Measurements from ENCODE around the gene MOB1B.
"Not testable (repeated sequence)": the region's sequence is repeated elsewhere in the genome, so short reads cannot be mapped to it uniquely, and the experiment has no call there.

The MOB1B gene

GRCh38 chr4:71020611-71021010 is 118.4 kb downstream of the MOB1B start:
- H3K27ac ChIP-seq, result no peak overlapping the region
- H3K27me3 ChIP-seq (replicated peaks), result no peaks in the 10 kb centered on the region
- in situ Hi-C loops (cut with HindIII; ENCODE audit: low pct_ligation_motif_present, low sequenced_read_pairs), result no loop called here
- DNase-seq, result no peak
- no peak for TF ChIP-seq CTCF (IDR thresholded peaks at IDR 0.05; ENCODE audit: low read depth, low read length, missing control alignments)
- no peaks in the 10 kb centered on the region for H3K36me3 ChIP-seq (replicated peaks)
- no peak overlapping the region for H3K4me3 ChIP-seq (ENCODE audit: low read depth, low read length)

- H3K27ac ChIP-seq, result peak overlapping the region; percentile 50
- in situ Hi-C loops (cut with HindIII; ENCODE audit: low pct_ligation_motif_present, low sequenced_read_pairs), result no loop called here
- DNase-seq, result no peak
These were observed 123.5 kb downstream of the MOB1B start for GRCh38 chr4:71025654-71026053.

GRCh38 chr4:71026086-71026485 is 123.9 kb downstream of the MOB1B start:
- no peaks in the 10 kb centered on the region for H3K36me3 ChIP-seq (replicated peaks)
- in situ Hi-C loops (cut with HindIII; ENCODE audit: low pct_ligation_motif_present, low sequenced_read_pairs), result no loop called here
- H3K4me3 ChIP-seq (ENCODE audit: low read depth, low read length), result no peak overlapping the region
- DNase-seq, result peak; percentile 80
- no peaks in the 10 kb centered on the region for H3K27me3 ChIP-seq (replicated peaks)
- TF ChIP-seq CTCF (IDR thresholded peaks at IDR 0.05; ENCODE audit: low read depth, low read length, missing control alignments), result no peak
- H3K27ac ChIP-seq, result peak overlapping the region; percentile 55

More at GRCh38 chr4:71025654-71026053, 123.5 kb downstream of the MOB1B start:
- Histone ChIP-seq H3K4me3 (ENCODE audit: low read depth, low read length) (no peak overlapping the region), H3K36me3 (replicated peaks) (no peaks in the 10 kb centered on the region), H3K27me3 (replicated peaks) (no peaks in the 10 kb centered on the region)
- TF ChIP-seq CTCF (IDR thresholded peaks at IDR 0.05; ENCODE audit: low read depth, low read length, missing control alignments), result no peak

- TF ChIP-seq CTCF (IDR thresholded peaks at IDR 0.05; ENCODE audit: low read depth, low read length, missing control alignments), result no peak
- in situ Hi-C loops (cut with HindIII; ENCODE audit: low pct_ligation_motif_present, low sequenced_read_pairs), result no loop called here
- Histone ChIP-seq H3K4me3 (ENCODE audit: low read depth, low read length) (no peak overlapping the region), H3K27me3 (replicated peaks) (no peaks in the 10 kb centered on the region), H3K36me3 (replicated peaks) (no peaks in the 10 kb centered on the region), H3K27ac (no peak overlapping the region)
- DNase-seq, result no peak
These were observed 125.4 kb downstream of the MOB1B start for GRCh38 chr4:71027611-71028010.

GRCh38 chr4:71029504-71029903 is 127.3 kb downstream of the MOB1B start:
- TF ChIP-seq CTCF (IDR thresholded peaks at IDR 0.05; ENCODE audit: low read depth, low read length, missing control alignments), result no peak
- H3K4me3 ChIP-seq (ENCODE audit: low read depth, low read length), result no peak overlapping the region
- in situ Hi-C loops (cut with HindIII; ENCODE audit: low pct_ligation_motif_present, low sequenced_read_pairs), result no loop called here
- no peak overlapping the region for H3K27ac ChIP-seq
- H3K36me3 ChIP-seq (replicated peaks), result no peaks in the 10 kb centered on the region
- no peaks in the 10 kb centered on the region for H3K27me3 ChIP-seq (replicated peaks)
- no peak for DNase-seq

- in situ Hi-C loops (cut with HindIII; ENCODE audit: low pct_ligation_motif_present, low sequenced_read_pairs); H3K27me3 ChIP-seq (replicated peaks); H3K36me3 ChIP-seq (replicated peaks); H3K4me3 ChIP-seq (ENCODE audit: low read depth, low read length): not testable (repeated sequence)
- DNase-seq, result peak; percentile 86
- peak overlapping the region; percentile 28 for H3K27ac ChIP-seq
These were observed 129.9 kb downstream of the MOB1B start for GRCh38 chr4:71032106-71032505.
